ENCODE measurements around the gene TCERG1L.
"Not testable (repeated sequence)": the region's sequence is repeated elsewhere in the genome, so short reads cannot be mapped to it uniquely, and the experiment has no call there.

The TCERG1L gene

DNA sequence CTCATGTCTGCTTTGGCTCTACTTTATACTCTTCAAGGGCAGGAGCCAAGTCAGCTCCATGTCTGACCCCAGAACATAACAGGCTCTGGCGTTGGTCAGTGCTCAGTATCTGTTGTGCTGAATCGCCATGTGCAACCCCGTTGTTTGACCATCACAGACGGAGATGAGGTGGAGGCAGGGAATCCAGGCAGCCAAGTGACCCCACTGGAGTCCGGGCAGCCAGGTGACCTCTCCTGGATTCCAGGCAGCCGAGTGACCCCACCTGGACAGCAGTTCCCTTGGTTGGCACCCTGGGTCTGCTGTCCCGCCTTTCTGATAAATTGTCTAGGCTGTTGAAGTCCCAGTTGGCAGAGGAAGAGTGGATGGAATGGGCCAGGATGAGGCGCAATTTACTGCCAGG, 232.2 kb downstream of the TCERG1L start:
- no peak for DNase-seq

DNA sequence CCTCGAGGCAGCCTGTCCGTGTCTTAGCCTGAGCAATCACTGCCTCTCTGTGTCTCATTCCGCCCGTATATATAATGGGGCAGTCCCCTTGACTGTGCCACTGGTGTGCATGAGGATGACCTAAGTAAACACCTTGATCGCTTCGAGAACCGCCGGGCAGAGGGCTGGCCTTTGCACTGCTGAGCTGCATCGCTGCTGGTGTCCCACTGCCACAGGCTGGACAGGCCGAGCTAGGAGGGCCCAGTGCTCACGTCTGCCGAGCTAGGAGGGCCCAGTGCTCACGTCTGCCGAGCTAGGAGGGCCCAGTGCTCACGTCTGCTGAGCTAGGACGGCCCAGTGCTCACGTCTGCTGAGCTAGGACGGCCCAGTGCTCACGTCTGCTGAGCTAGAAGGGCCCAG, 232.6 kb downstream of the TCERG1L start:
- not testable (repeated sequence) for DNase-seq

DNA sequence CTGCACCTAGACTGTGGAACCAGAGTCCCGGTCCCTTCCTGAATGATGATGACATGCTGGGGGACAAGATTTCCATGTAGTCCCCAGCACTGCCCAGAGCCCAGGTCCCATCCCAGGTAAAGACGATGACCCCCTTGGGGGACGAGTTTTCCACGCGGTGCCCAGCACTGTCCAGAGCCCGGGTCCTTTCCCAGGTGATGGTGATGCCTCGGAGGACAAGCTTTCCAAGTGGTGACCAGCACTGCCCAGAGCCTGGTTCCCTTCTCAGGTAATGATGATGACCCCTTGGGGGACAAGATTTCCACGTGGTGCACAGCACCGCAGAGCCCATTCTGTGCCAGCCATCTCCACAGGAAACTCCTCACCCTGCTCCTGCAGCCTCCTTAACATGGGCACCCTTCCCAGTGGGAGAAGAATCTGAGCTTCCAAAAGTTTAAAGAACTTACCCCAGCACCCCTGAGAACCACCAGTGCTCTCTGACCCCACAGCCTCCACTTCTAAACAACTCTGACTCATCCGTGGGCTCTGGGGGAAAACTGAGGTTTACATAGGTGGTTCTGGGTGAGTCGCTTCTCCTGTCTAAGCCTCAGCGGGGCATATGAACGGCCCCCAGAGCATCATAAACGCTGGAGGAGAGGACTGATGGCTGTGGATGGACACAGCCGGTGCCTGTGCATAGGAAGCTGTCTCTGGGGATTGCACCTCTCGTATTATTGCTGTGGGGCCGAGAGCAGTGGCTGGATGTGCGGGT, 233.2 kb downstream of the TCERG1L start:
- DNase-seq = no peak

DNA sequence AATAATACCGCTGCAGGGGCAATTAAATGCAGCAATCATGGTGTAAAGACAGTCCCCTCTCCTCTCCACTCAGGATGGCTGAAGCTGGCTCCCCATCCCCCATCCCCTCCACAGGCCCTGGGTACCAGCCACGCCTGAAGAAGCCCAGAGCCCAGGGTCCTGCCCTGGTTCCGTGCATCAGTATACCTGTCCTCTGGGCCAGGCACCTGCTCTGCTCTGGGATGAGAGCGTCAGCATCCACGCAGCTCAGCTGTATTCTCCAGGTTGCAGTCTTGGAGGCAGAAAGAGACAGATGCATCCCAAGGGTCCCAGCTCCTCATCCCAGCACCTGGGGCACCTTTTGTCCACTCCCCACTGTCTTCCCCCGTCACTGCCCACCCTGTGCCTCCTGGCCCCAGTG, 233.8 kb downstream of the TCERG1L start:
- no peak for DNase-seq

DNA sequence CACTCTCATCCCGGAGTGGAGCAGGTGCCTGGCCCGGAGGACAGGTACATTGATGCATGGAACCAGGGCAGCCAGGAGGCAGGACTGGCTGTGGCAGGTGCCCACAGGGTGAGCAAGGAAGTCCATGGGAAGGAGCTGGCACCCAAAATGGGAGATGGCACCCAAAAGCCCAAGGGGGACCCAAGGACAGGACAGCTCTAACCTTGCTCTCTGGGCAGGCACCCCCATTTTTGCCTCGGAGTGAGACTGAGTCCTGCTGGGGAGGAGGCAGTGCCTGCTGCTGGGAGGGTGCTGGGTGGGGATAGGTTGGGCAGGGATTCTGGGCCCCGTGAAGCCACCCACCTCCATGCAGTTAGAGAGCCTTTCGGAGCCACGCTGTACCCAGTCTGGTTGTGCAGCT, 234.5 kb downstream of the TCERG1L start:
- no peak for DNase-seq

DNA sequence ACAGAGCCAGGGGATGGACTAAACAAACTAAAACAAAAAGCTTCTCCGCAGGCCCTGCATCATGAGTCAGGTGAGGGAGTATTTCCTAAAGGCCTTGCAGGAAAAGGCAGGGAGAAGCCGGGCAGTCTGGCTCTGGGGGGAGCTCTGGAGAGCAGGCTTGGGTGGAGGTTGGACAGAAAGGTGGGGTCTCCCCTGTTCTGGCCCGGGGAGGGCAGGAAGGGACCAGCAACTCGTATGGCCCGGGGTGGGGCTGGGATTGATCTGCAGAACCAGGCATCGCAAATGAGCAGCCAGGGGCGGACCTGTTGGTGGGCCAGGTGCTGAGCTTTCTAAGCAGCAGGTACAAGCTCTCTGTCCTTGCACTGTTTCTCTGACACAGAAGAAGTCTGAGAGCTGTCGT, 235.2 kb downstream of the TCERG1L start:
- no peak for DNase-seq

DNA sequence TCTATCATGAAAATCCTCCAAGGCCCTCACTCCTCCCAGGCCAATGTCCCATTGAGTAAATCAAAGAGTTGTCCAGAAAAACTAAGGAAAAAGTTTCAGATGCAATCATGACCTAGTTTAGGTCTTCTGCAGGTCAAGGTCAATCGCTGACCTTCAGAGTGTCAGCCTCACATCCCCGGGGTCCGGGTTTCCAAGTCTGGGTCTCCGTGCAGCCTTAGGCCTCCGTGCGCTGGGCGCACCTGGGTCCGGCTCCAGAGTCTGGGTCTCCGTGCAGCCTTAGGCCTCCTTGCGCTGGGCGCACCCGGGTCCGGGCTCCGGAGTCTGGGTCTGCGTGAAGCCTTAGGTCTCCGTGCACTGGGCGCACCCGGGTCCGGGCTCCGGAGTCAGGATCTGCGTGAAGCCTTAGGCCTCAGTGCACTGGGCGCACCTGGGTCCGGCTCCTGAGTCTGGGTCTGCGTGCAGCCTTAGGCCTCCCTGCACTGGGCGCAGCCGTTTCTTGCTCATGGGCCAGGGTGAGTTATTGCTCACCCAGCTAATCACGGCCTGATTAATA, 236.2 kb downstream of the TCERG1L start:
- DNase-seq = no peak

DNA sequence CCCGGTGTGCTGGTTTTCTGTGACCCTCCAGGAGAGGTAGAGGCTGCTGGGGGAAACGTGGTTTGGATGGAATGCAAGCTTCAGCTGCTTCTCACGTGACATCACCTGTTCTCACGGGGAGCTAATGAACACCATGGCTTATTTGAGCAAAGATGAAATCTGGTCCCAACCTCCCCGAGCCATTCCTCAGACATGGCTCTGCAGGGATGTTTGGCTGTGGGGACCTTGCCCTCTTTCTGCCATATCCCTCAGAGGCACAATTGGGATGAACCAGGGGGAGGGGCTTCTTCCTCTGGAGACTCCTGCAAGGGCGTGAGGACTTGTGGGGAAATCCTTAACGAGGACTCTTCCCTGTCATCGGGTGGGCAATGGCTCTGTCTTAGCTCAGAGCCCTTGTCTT, 236.8 kb downstream of the TCERG1L start:
- no peak for DNase-seq

DNA sequence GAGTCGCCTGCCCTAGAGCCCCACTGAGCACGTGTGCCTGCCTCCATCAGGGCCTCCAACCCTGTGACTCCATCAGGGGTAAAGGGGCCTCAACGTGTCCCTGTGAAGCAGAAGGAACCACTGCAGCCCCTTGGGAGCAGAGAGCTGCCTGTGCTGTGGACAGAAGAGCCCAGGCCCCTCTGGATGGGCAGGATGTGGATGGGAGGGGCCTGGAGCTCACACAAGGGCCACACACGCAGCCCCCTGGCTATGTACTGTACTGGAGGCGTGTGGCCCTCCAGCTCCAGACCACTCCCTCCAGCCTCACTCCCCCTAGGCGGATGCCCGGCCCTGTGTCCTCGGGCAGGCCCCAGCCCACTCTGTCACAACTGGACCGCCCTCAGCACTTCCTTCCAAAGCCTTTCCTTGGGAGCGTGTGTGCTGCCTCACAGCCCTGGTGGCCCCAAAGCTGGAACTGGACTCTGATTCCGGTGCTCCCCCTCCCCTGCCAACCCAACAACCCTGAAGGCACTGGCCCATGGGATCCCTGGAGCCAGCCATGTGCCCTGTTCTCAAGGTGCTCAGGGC, 238.0 kb downstream of the TCERG1L start:
- no peak for DNase-seq

DNA sequence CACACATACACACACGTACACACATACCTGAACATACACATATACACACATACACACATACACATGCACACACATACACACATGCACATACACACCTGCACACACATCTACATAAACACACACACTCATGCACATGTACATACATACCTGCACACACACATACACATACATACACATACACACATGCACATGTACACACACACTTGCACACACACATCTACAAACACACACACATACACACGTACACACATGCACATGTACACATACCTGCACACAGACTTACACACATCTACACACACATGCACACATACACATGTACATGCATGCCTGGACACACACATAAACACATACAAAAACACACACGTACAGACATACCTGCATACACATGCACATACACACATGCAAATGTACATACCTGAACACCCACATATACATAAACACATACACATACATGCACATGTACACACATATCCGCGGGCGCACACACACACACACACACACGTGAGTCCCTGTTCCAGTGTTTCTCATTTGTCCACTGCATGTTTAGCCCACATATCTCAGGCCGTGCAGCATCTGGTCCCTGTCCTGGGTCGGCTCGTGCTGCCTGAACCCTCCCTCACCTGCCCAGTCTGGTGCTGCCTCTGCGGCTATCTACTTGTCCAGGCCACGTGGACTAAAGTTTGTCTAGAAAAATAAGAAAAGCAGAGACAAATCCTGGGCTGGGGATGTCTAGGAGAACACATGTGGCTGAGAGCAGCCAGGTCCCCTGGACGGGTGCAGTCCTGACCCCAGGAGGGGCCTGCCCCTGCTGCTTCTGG, 238.7 kb downstream of the TCERG1L start:
- no peak for DNase-seq

DNA sequence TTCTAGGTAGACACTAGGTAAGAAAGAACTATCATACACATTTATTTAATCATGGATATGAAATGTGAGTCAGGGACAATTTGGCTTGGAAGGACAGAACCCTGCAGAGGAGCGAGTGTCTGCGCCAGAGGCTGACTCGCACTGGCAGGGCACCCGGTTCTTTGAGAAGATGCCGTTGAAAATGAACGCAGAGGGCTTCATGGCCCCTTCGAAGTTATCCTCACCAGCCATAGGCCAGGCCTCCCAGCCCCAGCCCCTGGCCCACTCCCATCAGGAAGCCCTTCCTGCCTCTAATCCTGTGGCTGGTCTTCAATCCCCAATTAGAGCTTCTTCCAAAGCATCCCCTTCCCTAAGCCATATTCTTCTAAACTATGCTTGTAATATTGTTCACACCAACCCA, 239.8 kb downstream of the TCERG1L start:
- no peak for DNase-seq

DNA sequence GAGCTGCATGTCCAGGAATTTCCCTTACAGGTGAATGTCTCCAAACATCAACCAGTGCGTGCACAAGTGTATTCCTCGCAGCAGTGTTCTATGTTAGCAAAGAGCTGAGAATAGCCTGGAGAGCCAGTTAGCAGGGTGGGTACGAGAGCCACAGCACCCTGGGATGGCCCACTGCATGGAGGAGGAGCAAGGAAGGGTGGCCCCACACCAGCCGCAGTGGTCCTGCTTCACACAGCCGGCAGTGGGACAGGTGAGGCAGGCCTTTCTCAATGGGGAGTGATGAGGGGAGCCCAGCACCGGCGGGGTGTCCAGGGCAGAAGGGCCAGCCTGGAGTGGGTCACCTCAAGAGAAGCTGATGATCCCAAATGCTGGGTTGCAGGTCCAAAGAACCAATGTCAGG, 240.7 kb downstream of the TCERG1L start:
- no peak for DNase-seq

DNA sequence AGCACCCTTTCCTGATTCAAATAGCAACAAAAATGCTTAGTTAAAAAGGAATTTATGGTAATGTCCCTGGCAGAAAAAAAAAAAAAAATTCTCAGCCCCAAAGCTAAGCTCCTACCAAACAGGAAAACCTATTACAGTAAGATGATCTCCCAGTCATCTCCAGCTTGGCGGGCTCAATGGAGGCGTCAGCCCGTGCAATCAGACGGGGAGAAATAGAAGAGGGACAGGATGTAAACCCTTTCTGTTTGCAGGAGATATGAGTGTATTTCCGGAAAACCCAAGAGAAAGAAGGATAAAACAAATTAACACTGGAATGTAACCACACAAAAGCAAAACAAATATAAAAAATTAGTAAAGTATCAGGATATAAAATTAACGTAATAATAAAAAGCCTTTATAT, 242.8 kb downstream of the TCERG1L start:
- no peak for DNase-seq

DNA sequence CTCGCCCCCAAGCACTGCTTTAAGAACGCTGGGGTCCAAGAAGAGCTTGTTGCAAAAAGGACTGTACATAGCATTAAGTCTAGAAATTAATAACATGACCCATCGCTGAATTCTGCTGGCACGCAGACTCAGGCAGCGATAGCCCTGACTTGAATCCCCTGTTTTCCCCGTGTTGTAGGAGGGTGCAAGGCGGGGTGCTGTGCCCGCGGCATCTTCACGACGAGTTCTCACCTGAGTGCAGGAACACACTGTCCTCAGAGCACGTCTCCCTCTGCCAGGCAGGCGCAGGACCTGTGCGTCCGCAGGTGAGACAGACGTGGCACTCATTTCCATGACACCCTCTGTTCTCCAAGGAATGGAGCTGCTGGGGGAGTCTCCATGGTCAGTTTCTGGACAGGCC, 243.2 kb downstream of the TCERG1L start:
- no peak for DNase-seq

DNA sequence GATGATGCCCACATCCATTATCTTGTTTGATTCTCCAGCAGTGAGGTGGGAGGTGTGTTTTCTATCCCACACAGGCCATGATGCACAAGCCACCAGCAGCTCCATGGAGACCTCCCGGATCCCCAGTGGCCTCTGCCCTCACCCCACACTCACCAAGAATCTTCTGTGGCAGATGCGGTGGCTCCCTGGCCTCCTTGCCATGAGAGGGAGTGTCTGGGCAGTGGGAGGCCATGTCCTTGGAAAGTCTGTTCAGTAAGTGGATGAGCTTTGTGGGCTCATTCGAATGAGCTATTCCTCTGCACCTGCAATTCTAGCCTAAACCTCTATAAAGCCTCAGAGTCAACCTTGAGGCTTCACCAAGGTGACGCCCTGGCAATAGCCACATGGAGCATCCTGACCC, 243.8 kb downstream of the TCERG1L start:
- DNase-seq = no peak

DNA sequence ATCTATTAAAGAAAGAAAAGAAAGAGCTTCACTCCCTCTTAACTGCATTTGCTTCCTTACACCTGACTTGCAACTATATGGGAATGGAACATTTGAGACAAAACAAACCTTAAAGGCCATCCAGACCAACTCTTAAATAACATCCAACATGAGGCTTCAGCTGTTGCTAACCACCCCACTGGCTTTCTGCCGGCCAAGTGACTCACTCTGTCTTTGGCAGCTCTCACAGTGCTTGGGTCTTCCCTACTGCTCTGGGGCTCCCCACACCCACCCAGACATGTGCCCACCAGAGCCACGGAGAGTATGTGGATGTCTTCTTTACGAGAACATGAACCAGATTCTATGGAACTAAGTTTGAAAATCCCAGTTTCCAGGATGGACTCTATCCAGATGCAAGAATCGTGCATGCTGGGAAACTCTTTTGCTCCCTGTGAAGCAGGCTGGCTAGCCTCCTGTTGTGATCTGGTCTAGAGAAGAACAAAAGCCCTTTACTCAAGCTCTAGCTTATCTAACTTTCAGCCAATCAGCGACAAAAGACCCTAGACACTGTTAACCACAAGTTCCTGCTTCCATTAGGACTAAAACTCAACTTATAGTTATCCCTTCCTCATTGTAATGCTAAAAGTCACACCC, 245.7 kb downstream of the TCERG1L start:
- DNase-seq = no peak

DNA sequence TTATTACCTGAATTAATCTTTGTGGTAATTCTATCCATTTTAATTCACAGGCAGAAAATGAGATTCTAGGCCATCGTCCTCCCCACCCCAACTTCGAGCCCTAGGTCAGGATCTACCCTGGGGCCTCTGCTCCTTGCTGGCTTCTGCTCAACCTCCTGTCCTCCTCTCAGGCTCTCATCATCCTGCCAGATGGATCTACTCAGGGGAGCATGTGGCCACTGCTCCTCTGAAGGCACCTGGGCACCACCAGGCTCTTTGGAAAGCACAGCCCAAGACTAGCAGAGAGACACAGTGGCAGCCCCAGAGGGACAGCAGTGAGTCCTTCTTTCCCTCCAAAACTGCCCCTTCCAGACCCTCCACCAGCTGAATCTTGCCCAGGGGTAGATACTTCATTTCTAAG, 248.2 kb downstream of the TCERG1L start:
- no peak for DNase-seq

DNA sequence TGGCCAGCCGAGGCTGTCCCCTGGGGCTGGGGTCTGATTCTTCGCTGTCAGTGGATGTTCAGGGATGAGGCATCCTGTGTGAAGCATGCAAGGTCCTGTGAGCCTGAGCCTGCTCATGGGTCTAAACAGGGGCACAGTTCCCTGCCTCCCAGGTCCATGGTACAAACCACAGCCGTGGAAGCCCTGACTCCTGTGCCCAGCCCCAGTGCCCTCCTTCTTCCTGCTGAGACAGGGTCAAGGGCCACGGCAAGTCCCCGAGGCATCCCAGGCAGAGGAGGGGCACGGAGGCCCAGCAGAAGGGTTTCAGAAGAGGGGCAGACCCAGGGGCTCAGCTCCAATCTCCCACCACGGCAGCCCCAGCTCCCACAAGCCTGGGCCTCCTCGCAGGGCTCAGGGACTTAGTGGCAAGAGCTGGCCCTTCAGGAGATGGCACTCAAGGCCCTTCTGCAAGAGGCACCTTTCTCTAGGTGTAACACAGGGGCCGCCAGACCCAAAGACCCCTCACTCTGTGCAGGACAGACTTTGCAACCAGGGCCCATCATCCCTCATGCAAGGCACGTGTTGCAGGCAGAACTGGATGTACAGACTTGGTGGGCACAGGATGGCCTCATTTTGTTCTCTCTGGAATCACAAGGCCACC, 248.8 kb downstream of the TCERG1L start:
- no peak for DNase-seq

DNA sequence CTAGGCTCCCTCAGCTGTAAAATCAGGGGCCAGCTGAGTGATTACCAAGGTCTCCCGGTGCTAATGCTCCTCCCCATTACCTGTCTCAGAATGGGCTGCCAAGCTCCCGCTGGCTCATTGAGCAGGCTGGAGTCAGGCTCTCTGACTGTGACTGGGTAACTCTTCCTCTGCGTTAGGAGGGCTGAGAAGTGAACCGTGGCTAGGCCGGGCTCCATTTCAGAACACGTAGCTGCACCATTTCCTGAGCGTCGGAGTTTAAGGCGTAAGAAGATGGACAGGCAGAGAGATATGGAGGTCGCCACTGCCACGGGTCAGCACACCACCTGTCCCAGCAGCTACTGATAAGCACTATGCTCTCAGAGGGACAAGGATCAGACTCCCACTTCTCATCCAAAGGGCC, 250.3 kb downstream of the TCERG1L start:
- no peak for DNase-seq

DNA sequence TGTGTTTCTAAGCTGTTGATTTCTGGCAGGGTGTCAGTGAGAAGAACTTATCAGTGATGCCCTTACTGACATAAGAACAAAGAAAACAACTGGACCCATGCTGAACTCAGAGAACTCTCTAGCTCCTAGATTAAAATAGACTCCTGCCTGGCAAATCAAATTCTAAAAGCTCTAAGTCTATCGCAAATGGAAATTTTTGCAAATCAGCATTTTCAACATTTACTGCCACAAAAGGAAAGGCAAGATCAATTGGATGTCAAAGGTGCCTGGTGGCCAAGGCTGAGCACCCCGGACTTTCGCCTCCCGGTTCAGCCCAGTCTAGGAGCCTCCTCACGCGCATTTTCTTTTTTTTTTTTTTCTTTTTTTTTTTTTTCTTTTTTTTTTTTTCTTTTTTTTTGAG, 251.6 kb downstream of the TCERG1L start:
- DNase-seq = no peak

DNA sequence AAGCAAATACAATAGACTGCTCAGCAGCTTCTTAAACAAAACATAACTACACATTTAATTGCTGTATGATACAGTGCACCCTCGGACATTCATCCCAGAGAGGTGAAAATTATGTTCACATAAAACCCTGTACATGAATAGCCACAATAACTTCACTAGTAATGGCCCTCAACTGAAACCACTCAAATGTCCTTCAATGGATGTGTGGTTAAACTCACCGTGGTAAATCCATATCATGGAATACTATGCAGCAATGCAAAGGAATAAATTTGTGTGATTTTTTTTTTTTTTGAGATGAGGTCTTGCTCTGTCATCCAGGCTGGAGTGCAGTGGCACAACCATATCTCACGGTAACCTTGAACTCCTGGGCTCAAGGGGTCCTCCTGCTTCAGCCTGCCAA, 252.7 kb downstream of the TCERG1L start:
- no peak for DNase-seq

DNA sequence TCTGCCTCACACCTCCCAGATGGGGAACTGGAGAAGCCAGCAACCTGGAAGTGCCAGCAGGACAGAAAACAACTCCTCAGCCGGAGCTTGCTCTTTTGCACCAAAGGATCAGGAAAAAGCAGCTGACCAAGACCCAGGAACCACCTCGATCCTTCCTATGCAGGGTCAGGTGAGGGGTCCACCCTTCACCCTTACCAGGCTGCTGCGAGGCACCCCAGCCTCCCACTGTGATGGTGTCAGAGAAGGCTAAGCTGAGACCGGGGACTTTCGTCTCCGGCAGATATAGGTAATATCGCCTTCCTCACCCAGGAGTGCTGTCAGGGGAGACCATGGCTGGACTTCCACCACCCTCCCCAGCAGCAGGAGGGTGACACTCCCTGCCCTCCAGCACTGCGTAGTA, 254.7 kb downstream of the TCERG1L start:
- DNase-seq = no peak

DNA sequence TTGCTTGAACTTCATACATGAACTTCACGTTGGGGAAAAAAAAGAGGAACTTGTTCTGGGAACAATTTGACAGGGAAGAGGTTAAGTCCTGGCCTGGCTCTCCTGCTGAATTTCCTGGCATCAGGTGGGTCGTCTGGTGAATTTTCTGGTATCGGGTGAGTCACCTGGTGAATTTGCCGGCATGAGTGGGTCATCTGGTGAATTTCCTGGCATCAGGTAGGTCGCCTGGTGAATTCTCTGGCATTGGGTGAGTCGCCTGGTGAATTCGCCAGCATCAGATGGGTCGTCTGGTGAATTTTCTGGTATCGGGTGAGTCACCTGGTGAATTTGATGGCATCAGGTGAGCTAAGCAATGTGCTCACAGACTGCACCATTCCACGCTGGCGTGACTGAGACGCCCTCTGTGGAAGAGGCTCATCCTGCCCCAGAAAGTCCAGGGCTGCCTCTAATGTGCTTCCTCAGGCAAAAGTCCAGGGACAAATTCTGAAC, 255.4 kb downstream of the TCERG1L start:
- no peak for DNase-seq
